Right lobe of liver (tissue), 4 donors: ENCODE results near the gene TPM2.

Experiments
- CTCF ChIP-seq, 4 donors: fragments of 200-600 bp in 3 of 4; fragments of 450-650 bp in 1 of 4; IDR thresholded peaks; one replicate each; pipeline versions ENCODE4 v1.5.1 to v1.8.0; 2016 to 2022; ENCODE audit warnings: antibody characterized with exemption in 4 of 4, mild to moderate bottlenecking in 2 of 4
- POLR2A ChIP-seq: fragments of 450-650 bp; IDR thresholded peaks from one replicate; pipeline ENCODE4 v1.6.1; 2017; ENCODE audit warnings: antibody characterized with exemption, mild to moderate bottlenecking
- donor health status: DM: no; HTN: no; CAD: no.
- donor health status: DM: no; HTN: no; CAD: no.
- donor health status: DM: no; HTN: yes; CAD: no.

- TF ChIP-seq POLR2A (no peak), CTCF (IDR thresholded peaks at IDR 0.05) (no peak)
These were observed 23.7 kb downstream of the TPM2 start for GRCh38 chr9:35666045-35666444.
